EH (cell line): ENCODE measurements around the gene OOSP4A.
"Not testable (repeated sequence)": the region's sequence is repeated elsewhere in the genome, so short reads cannot be mapped to it uniquely, and the experiment has no call there.

Source experiments
- DNase-seq: peaks from one replicate; pipeline ENCODE4 v3.0.0-alpha.2; 2015; ENCODE audit warnings: low read depth

OOSP4A gene

GRCh38 chr11:59981106-59981770 lies 17.4 kb downstream of the OOSP4A start:
- no peak for DNase-seq

GRCh38 chr11:59982037-59982436 lies 18.2 kb downstream of the OOSP4A start:
- not testable (repeated sequence) for DNase-seq

GRCh38 chr11:59983212-59983611 lies 19.4 kb downstream of the OOSP4A start:
- no peak for DNase-seq

GRCh38 chr11:59984368-59984767 lies 20.5 kb downstream of the OOSP4A start:
- no peak for DNase-seq

GRCh38 chr11:59990421-59990820 lies 26.6 kb downstream of the OOSP4A start:
- no peak for DNase-seq

- no peak for DNase-seq
These were observed 28.6 kb downstream of the OOSP4A start for GRCh38 chr11:59992425-59992824.

- no peak for DNase-seq
These were observed 34.0 kb downstream of the OOSP4A start for GRCh38 chr11:59997800-59998199.

GRCh38 chr11:59999691-60000090 lies 35.9 kb downstream of the OOSP4A start:
- DNase-seq, result no peak

- no peak for DNase-seq
These were observed 39.9 kb downstream of the OOSP4A start for GRCh38 chr11:60003729-60004128.

- no peak for DNase-seq
These were observed 41.5 kb downstream of the OOSP4A start for GRCh38 chr11:60005360-60005759.

- DNase-seq, result no peak
These were observed 53.0 kb downstream of the OOSP4A start, which contains the start of gene OOSP4B for GRCh38 chr11:60016881-60017280. TSS of gene OOSP4B (plus strand) at chr11:60017181.

GRCh38 chr11:60018058-60018457 lies 54.2 kb downstream of the OOSP4A start:
- no peak for DNase-seq
